HG03460 (cell line): Measurements from ENCODE around the gene SPATA25.
"Not testable (repeated sequence)": the region's sequence is repeated elsewhere in the genome, so short reads cannot be mapped to it uniquely, and the experiment has no call there.

Experiments
- ATAC-seq: cut with Tn5 transposase; IDR thresholded peaks from one replicate; pipeline ENCODE4 v1.9.1; 2021; ENCODE audit not compliant: unreplicated experiment

The SPATA25 gene

GRCh38 chr20:45894797-45895196, 7.4 kb upstream of the SPATA25 start:
- ATAC-seq = no peak

GRCh38 chr20:45893831-45894230, 6.4 kb upstream of the SPATA25 start:
- ATAC-seq = no peak

- no peak for ATAC-seq
Measured at GRCh38 chr20:45892828-45893500, 5.5 kb upstream of the SPATA25 start.

GRCh38 chr20:45892049-45892825, 4.8 kb upstream of the SPATA25 start:
- ATAC-seq = no peak

GRCh38 chr20:45890985-45891983, 3.9 kb upstream of the SPATA25 start, which contains the start of the genes CTSA and NEURL2:
TSS of gene CTSA (plus strand) at chr20:45891335. CDS start at chr20:45891569, 234 bp downstream.
TSS of gene NEURL2 (minus strand) at chr20:45891208. CDS start at chr20:45890991, 217 bp downstream.
- ATAC-seq = peak; percentile 63

- ATAC-seq = peak; percentile 31
Measured at GRCh38 chr20:45890077-45890984, 2.9 kb upstream of the SPATA25 start.

GRCh38 chr20:45888681-45889080, 1.3 kb upstream of the SPATA25 start:
- no peak for ATAC-seq

GRCh38 chr20:45886590-45887345, 654 bp downstream of the SPATA25 start:
- ATAC-seq = no peak

- no peak for ATAC-seq
Measured at GRCh38 chr20:45883100-45883469, 4.3 kb downstream of the SPATA25 start.

GRCh38 chr20:45882469-45883099, 4.8 kb downstream of the SPATA25 start:
- no peak for ATAC-seq

GRCh38 chr20:45880988-45881788, 6.2 kb downstream of the SPATA25 start, which contains the start of gene ZSWIM1:
TSS of gene ZSWIM1 (plus strand) at chr20:45881227. CDS start at chr20:45882593, 1,366 bp downstream.
- peak; percentile 96 for ATAC-seq

GRCh38 chr20:45878076-45878761, 9.2 kb downstream of the SPATA25 start:
- no peak for ATAC-seq

- no peak for ATAC-seq
Measured at GRCh38 chr20:45874576-45874975, 12.8 kb downstream of the SPATA25 start.

- ATAC-seq = not testable (repeated sequence)
Measured at GRCh38 chr20:45874104-45874481, 13.3 kb downstream of the SPATA25 start.

- ATAC-seq = no peak
Measured at GRCh38 chr20:45873409-45874103, 13.9 kb downstream of the SPATA25 start.

GRCh38 chr20:45872626-45873025, 14.8 kb downstream of the SPATA25 start:
- ATAC-seq = no peak

GRCh38 chr20:45867819-45868176, 19.6 kb downstream of the SPATA25 start:
- no peak for ATAC-seq
